ENCODE measurements around the gene KLK4. TPM values are rescaled to one million over a fixed set of nuclear protein-coding genes. Genes with fewer than 3 reads are reported as not detected.

KLK4 gene
- total and polyA plus RNA-seq, 9 of the 15 experiments (the other 6 are each of a cell fraction or from before 2014, with no cell fraction given): not detected

DNA sequence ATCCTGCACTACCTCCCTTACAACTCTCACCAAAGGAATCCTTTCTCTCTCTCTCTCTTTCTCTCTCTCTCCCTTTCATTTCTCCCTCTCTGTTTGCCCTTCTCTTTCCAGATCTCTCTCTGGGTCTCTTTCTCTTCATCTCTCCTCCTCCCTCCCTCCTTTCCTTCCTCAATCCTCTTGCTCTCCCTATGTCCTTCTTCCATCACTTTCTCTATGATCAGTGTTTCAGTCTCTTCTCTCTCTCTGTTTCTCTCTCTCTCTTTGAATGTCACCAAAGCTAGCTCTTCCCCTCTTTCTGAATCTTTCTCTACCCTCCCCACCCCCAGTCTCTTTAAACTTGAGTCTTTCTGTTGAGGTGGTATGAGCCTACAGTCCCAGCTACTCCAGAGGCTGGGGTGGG is 19.8 kb upstream of the KLK4 start (continued):
- TF ChIP-seq, protein P1, sequence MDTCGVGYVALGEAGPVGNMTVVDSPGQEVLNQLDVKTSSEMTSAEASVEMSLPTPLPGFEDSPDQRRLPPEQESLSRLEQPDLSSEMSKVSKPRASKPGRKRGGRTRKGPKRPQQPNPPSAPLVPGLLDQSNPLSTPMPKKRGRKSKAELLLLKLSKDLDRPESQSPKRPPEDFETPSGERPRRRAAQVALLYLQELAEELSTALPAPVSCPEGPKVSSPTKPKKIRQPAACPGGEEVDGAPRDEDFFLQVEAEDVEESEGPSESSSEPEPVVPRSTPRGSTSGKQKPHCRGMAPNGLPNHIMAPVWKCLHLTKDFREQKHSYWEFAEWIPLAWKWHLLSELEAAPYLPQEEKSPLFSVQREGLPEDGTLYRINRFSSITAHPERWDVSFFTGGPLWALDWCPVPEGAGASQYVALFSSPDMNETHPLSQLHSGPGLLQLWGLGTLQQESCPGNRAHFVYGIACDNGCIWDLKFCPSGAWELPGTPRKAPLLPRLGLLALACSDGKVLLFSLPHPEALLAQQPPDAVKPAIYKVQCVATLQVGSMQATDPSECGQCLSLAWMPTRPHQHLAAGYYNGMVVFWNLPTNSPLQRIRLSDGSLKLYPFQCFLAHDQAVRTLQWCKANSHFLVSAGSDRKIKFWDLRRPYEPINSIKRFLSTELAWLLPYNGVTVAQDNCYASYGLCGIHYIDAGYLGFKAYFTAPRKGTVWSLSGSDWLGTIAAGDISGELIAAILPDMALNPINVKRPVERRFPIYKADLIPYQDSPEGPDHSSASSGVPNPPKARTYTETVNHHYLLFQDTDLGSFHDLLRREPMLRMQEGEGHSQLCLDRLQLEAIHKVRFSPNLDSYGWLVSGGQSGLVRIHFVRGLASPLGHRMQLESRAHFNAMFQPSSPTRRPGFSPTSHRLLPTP (IDR thresholded peaks at IDR 0.05; ENCODE audit: borderline replicate concordance, extremely low read depth, insufficient read length): no peak
- TF ChIP-seq JUN (IDR thresholded peaks at IDR 0.05; ENCODE audit: borderline replicate concordance, low read depth, low read length): no peak
- no peak for TF ChIP-seq JUN (CRISPR knock-in tag; IDR thresholded peaks at IDR 0.05; ENCODE audit: borderline replicate concordance)

GRCh38 chr19:50928831-50929230 is 17.6 kb upstream of the KLK4 start:
- FAIRE-seq: no peak

More at GRCh38 chr19:50928831-50929230, 17.6 kb upstream of the KLK4 start:
- CTCF ChIA-PET (ENCODE audit: low intra/inter-chr PET ratio): interaction anchor here (1.9 kb wide), 1 partner anchor 166 kb away, joined by 15 read pairs; no protein-coding TSS in a partner anchor
- H3K4me1 ChIP-seq (replicated peaks in 1 of 2; ENCODE audit: control insufficient read depth in 2 of 2, insufficient read depth in 2 of 2, low read length in 2 of 2): peaks cover 0 to 4% of the 10 kb centered on the region in 2 experiments; a peak in 2 of 5 replicates
- POLR2A ChIA-PET: interaction anchor here (0.7 kb wide), 1 partner anchor 96 kb away, joined by 3 read pairs; no protein-coding TSS in a partner anchor
- DNase-seq (ENCODE audit: extremely low read depth in 1 of 4, low spot score in 3 of 4) (no peak), ATAC-seq (no peak)
- no peaks in the 10 kb centered on the region for H3K36me3 ChIP-seq (ENCODE audit: control insufficient read depth, insufficient read depth, low read length)
- intact Hi-C loops (cut with micrococcal nuclease) (no loop called here), in situ Hi-C loops (cut with MboI) (loop anchor here (5.0 kb wide), 1 partner anchor 163 kb away; no protein-coding TSS in a partner anchor)
- 5% methylated on average over 5 of the region's 5 CpGs for WGBS (ENCODE audit: insufficient coverage, low coverage, missing lambda C conversion rate)
- no peak overlapping the region for H3K4me2 ChIP-seq (ENCODE audit: insufficient read depth, low read length)
- H3K9me1 ChIP-seq (ENCODE audit: control insufficient read depth, insufficient read depth, low read length): no peaks in the 10 kb centered on the region
- H3K27me3 ChIP-seq (ENCODE audit: control insufficient read depth in 2 of 2, insufficient read depth in 2 of 2, low read length in 2 of 2): peaks cover 5 to 17% of the 10 kb centered on the region in 2 experiments; a peak in 3 of 5 replicates
- H4K20me1 ChIP-seq (replicated peaks; ENCODE audit: control insufficient read depth, insufficient read depth, low read length): peaks cover 5% of the 10 kb centered on the region; the same call in 1 of the 2 replicates
- no peak overlapping the region for H3K27ac ChIP-seq (ENCODE audit: extremely low read depth, low read depth, low read length)
- H2AFZ ChIP-seq (ENCODE audit: low read depth, low read length): no peak overlapping the region
- no peaks in the 10 kb centered on the region for H3K9me3 ChIP-seq (replicated peaks; ENCODE audit: control insufficient read depth, insufficient read depth, low read depth, low read length)
- no TSS peak for BruUV-seq (replicated peaks)
- no peaks in the 10 kb centered on the region for H3K79me2 ChIP-seq (ENCODE audit: control insufficient read depth, insufficient read depth, low read length)
- TF ChIP-seq MYC (IDR thresholded peaks at IDR 0.05; ENCODE audit: low read depth, low read length) (no peak), MYC (CRISPR knock-in tag; IDR thresholded peaks at IDR 0.05; ENCODE audit: borderline replicate concordance, low read depth) (no peak), ZNF830 (CRISPR knock-in tag; IDR thresholded peaks at IDR 0.05) (no peak), ZNF408 (CRISPR knock-in tag; IDR thresholded peaks at IDR 0.05; ENCODE audit: low read depth) (no peak), NR4A1 (CRISPR knock-in tag; IDR thresholded peaks at IDR 0.05) (no peak), NR4A1 (tag; IDR thresholded peaks at IDR 0.05) (no peak), RFX1 (IDR thresholded peaks at IDR 0.05) (peak; percentile 34; the same call in 1 of the 2 replicates), RUNX1 (IDR thresholded peaks at IDR 0.05; ENCODE audit: low read depth) (no peak), CTCFL (IDR thresholded peaks at IDR 0.05; ENCODE audit: borderline replicate concordance, insufficient read depth, low read depth, low read length, poor library complexity, severe bottlenecking) (peak; percentile 47), CREB1 (IDR thresholded peaks at IDR 0.05) (no peak), CREB1 (CRISPR knock-in tag; IDR thresholded peaks at IDR 0.05) (no peak)
- TF ChIP-seq, protein P2, sequence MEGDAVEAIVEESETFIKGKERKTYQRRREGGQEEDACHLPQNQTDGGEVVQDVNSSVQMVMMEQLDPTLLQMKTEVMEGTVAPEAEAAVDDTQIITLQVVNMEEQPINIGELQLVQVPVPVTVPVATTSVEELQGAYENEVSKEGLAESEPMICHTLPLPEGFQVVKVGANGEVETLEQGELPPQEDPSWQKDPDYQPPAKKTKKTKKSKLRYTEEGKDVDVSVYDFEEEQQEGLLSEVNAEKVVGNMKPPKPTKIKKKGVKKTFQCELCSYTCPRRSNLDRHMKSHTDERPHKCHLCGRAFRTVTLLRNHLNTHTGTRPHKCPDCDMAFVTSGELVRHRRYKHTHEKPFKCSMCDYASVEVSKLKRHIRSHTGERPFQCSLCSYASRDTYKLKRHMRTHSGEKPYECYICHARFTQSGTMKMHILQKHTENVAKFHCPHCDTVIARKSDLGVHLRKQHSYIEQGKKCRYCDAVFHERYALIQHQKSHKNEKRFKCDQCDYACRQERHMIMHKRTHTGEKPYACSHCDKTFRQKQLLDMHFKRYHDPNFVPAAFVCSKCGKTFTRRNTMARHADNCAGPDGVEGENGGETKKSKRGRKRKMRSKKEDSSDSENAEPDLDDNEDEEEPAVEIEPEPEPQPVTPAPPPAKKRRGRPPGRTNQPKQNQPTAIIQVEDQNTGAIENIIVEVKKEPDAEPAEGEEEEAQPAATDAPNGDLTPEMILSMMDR (IDR thresholded peaks at IDR 0.05 in 2 of 3, conservative IDR thresholded peaks at IDR 0.05 in 1 of 3; ENCODE audit: insufficient read depth in 2 of 3, low read depth in 1 of 3, low read length in 3 of 3): 0 out of 6 replicates have a peak, but pooled peaks of 1 of the 3 experiments have one; percentile 6
- H3K4me3 ChIP-seq: no peak overlapping the region
- H3K9ac ChIP-seq (ENCODE audit: insufficient read depth in 1 of 2, low read depth in 2 of 2, low read length in 2 of 2): no peak overlapping the region

Measured in K562 (cell line).